Immature natural killer cell (primary cell): ENCODE measurements around the gene SLC38A4. TPM values are rescaled to one million over a fixed set of nuclear protein-coding genes. Genes with fewer than 3 reads are reported as not detected.

ENCODE experiments used
- DNase-seq, 3 donors: peaks; one replicate each; pipeline ENCODE4 v3.0.0; 2022; ENCODE audit warnings: mixed read lengths in 1 of 3
- H3K27ac Mint-ChIP-seq, 6 donors: one replicate each; pipeline ENCODE4 v1.8.0; 2020; ENCODE audit warnings: mixed read lengths in 6 of 6, mild to moderate bottlenecking in 5 of 6, inconsistent platforms in 4 of 6, moderate library complexity in 3 of 6
- H3K27me3 Mint-ChIP-seq, 3 donors: one replicate each; pipeline ENCODE4 v1.8.0; 2020 to 2021; ENCODE audit warnings: low read depth in 3 of 3, mild to moderate bottlenecking in 3 of 3, mixed read lengths in 3 of 3, moderate library complexity in 3 of 3, inconsistent platforms in 1 of 3
- H3K36me3 Mint-ChIP-seq, 3 donors: one replicate each; pipeline ENCODE4 v1.8.0; 2020; ENCODE audit warnings: mixed read lengths in 3 of 3, inconsistent platforms in 2 of 3, mild to moderate bottlenecking in 2 of 3
- H3K4me1 Mint-ChIP-seq, 2 donors: one replicate each; pipeline ENCODE4 v1.8.0; 2020; ENCODE audit warnings: inconsistent platforms in 2 of 2, mild to moderate bottlenecking in 2 of 2, mixed read lengths in 2 of 2, moderate library complexity in 1 of 2
- H3K4me3 Mint-ChIP-seq, 5 donors: one replicate each; pipeline ENCODE4 v1.8.0; 2020; ENCODE audit warnings: mild to moderate bottlenecking in 5 of 5, mixed read lengths in 5 of 5, inconsistent platforms in 3 of 5, moderate library complexity in 3 of 5
- H3K9me3 Mint-ChIP-seq, 6 donors: one replicate each; pipeline ENCODE4 v1.8.0; 2020; ENCODE audit warnings: mild to moderate bottlenecking in 6 of 6, mixed read lengths in 6 of 6, inconsistent platforms in 4 of 6, moderate library complexity in 3 of 6
- polyA plus RNA-seq, 3 donors: library from polyadenylated mRNA; unstranded; fragments of 300-500 nt; fragmentation: Illumina TruSeq; gene quantifications; one replicate each; pipeline ENCODE4 v1.2.3, GENCODE V29; 2021

SLC38A4 gene
- polyA plus RNA-seq, 3 donors from 2014 or later: not detected

DNA sequence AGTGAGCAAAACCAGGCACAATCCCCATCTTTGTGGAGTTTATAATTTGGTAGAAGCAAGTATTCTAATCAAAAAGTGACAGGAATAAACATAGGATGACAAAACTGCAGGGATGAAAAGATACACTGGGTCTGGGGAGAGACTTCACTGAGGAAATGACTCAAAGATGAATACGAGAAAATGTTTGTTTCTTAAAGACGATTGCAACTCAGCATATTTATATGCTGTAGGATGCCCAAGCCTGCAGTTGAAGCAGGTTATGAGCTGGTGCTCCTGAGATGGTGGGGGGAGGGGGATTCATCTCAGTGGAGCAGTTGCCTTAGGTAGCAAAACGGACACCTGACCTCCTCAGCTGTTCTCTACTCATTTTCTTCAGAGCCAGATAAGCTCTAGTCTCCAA is 13.4 kb upstream of the SLC38A4 start:
- no peak for DNase-seq
- no peak overlapping the region for H3K27ac Mint-ChIP-seq
- no peaks in the 10 kb centered on the region for H3K4me1 Mint-ChIP-seq
- H3K4me3 Mint-ChIP-seq: no peak overlapping the region
- H3K9me3 Mint-ChIP-seq: peaks cover 0 to 1% (median 0%) of the 10 kb centered on the region in 6 donors
- H3K36me3 Mint-ChIP-seq: no peaks in the 10 kb centered on the region
- H3K27me3 Mint-ChIP-seq: peaks cover 2 to 11% (median 5%) of the 10 kb centered on the region in 3 donors

GRCh38 chr12:46835785-46836184 is 10.0 kb upstream of the SLC38A4 start:
- H3K27me3 Mint-ChIP-seq: peaks cover 16 to 25% (median 17%) of the 10 kb centered on the region in 3 donors
- no peaks in the 10 kb centered on the region for H3K36me3 Mint-ChIP-seq
- DNase-seq: no peak
- H3K4me1 Mint-ChIP-seq: peaks cover 7 to 8% of the 10 kb centered on the region in 2 donors
- H3K27ac Mint-ChIP-seq: no peak overlapping the region
- H3K9me3 Mint-ChIP-seq: peaks cover 0 to 3% (median 0%) of the 10 kb centered on the region in 6 donors
- no peak overlapping the region for H3K4me3 Mint-ChIP-seq

GRCh38 chr12:46832130-46832704 is 6.4 kb upstream of the SLC38A4 start:
- H3K36me3 Mint-ChIP-seq: no peaks in the 10 kb centered on the region
- H3K27me3 Mint-ChIP-seq: peaks cover 25 to 35% (median 27%) of the 10 kb centered on the region in 3 donors
- H3K4me1 Mint-ChIP-seq: peaks cover 8% of the 10 kb centered on the region in 2 donors
- H3K9me3 Mint-ChIP-seq: peaks cover 0 to 1% (median 0%) of the 10 kb centered on the region in 6 donors
- no peak overlapping the region for H3K27ac Mint-ChIP-seq
- no peak overlapping the region for H3K4me3 Mint-ChIP-seq
- no peak for DNase-seq

DNA sequence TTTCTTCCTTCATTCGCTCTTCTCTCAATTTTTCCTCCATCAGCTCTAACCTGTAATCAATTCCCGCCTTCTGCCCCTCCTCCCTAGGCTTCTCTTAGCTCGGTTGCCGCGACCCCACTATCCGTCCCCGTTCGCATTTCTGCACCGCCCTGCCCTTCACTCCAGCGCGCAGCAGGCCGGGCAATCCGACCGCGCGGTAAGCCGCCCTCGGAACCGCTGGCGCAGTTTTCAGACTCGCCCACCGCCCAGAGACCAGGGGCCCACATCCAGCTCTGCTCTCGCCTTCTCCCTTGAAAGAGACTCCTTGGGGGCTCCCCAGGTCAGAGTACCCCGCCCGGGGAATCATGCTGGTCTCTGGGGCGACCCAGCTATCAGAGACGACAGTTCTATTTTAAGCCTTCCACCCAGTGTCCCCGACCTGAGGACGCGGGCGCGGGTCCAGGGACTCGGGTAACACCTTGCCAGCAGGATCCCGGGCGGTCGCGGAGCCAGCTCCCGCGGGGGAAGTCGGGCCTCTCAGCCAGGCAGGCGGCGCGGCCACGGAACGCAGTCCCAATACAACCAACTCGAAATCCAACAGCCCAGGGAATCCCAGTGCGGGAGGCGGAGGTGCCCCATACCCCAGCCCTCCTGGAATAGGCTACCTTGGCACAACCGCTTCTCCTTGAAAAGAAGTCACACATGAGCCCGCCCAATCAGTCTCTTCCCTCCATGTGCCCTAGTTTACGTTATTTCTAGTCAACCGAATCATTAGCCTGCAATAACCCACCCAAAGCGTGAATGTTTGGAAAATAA is 5.7 kb upstream of the SLC38A4 start:
- Mint-ChIP-seq H3K9me3 (peaks cover 0 to 1% (median 0%) of the 10 kb centered on the region in 6 donors), H3K27me3 (peaks cover 25 to 34% (median 26%) of the 10 kb centered on the region in 3 donors), H3K36me3 (no peaks in the 10 kb centered on the region), H3K4me3 (peak overlapping the region in 2 of 5 donors; percentile 13 to 25), H3K4me1 (peaks cover 8% of the 10 kb centered on the region in 2 donors), H3K27ac (no peak overlapping the region)
- no peak for DNase-seq

- H3K27ac Mint-ChIP-seq: no peak overlapping the region
- no peaks in the 10 kb centered on the region for H3K36me3 Mint-ChIP-seq
- peaks cover 0 to 1% (median 0%) of the 10 kb centered on the region in 6 donors for H3K9me3 Mint-ChIP-seq
- H3K4me1 Mint-ChIP-seq: peaks cover 8% of the 10 kb centered on the region in 2 donors
- H3K27me3 Mint-ChIP-seq: peaks cover 25 to 30% (median 26%) of the 10 kb centered on the region in 3 donors
- H3K4me3 Mint-ChIP-seq: peak overlapping the region in 2 of 5 donors; percentile 13 to 25
- no peak for DNase-seq
Observed at GRCh38 chr12:46830731-46831334, 5.0 kb upstream of the SLC38A4 start.

- Mint-ChIP-seq H3K9me3 (peaks cover 0 to 5% (median 0%) of the 10 kb centered on the region in 6 donors), H3K36me3 (peaks cover 0 to 3% (median 0%) of the 10 kb centered on the region in 3 donors), H3K27ac (no peak overlapping the region), H3K4me3 (no peak overlapping the region), H3K27me3 (peaks cover 5 to 10% (median 8%) of the 10 kb centered on the region in 3 donors), H3K4me1 (no peaks in the 10 kb centered on the region)
- DNase-seq: no peak
Observed at GRCh38 chr12:46824709-46825108, 1.1 kb downstream of the SLC38A4 start.

- H3K4me1 Mint-ChIP-seq: no peaks in the 10 kb centered on the region
- no peak overlapping the region for H3K4me3 Mint-ChIP-seq
- H3K36me3 Mint-ChIP-seq: no peaks in the 10 kb centered on the region
Observed at GRCh38 chr12:46818642-46819041, 7.2 kb downstream of the SLC38A4 start.

DNA sequence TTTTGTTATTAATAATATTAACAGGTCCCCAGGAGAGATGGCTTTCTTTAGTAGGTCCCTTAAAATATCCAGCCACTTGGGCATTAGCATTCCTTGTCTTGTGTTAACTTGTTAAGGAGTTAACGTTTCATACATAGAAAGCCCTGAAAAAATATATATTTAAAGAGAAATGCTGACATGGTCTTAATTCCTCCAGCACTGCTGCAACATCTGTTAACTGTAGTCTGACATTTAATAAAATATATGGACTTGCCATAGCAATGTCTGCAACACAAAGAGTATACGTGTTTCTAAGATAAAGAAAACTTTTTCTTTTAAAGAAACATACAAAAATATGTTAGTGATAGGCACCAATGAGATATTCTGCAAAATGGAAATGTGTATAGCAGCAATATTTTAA is 10.0 kb downstream of the SLC38A4 start:
- Mint-ChIP-seq H3K27ac (no peak overlapping the region), H3K27me3 (peaks cover 0 to 5% (median 4%) of the 10 kb centered on the region in 3 donors), H3K4me1 (peaks cover 5 to 7% of the 10 kb centered on the region in 2 donors), H3K4me3 (no peak overlapping the region), H3K36me3 (no peaks in the 10 kb centered on the region), H3K9me3 (no peaks in the 10 kb centered on the region)
- DNase-seq: no peak

More at GRCh38 chr12:46818642-46819041, 7.2 kb downstream of the SLC38A4 start:
- DNase-seq: no peak
- peaks cover 0 to 3% (median 2%) of the 10 kb centered on the region in 3 donors for H3K27me3 Mint-ChIP-seq
- H3K27ac Mint-ChIP-seq: no peak overlapping the region
- peaks cover 0 to 5% (median 0%) of the 10 kb centered on the region in 6 donors for H3K9me3 Mint-ChIP-seq

DNA sequence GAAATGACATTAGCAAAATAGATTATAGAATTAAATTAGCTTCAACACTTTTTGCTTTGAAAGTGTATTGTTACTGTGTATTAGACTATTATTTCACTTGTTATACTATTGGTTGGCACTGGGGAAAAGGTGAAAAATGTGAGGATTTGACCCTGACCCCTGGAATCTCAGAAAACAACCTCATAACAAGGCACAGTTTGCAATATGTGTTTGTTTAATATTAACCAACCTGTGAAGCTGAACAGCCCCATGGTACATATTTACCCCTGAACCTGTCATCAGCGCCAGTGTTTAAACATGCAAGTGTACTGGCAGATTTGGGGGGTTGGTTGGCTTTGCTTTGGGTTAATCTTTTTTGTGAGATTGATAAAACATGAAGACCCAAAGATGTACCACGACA is 11.7 kb downstream of the SLC38A4 start:
- Mint-ChIP-seq H3K9me3 (no peaks in the 10 kb centered on the region), H3K4me1 (peaks cover 5 to 9% of the 10 kb centered on the region in 2 donors), H3K36me3 (no peaks in the 10 kb centered on the region), H3K27me3 (peaks cover 0 to 5% (median 4%) of the 10 kb centered on the region in 3 donors), H3K27ac (no peak overlapping the region), H3K4me3 (no peak overlapping the region)
- DNase-seq: no peak

DNA sequence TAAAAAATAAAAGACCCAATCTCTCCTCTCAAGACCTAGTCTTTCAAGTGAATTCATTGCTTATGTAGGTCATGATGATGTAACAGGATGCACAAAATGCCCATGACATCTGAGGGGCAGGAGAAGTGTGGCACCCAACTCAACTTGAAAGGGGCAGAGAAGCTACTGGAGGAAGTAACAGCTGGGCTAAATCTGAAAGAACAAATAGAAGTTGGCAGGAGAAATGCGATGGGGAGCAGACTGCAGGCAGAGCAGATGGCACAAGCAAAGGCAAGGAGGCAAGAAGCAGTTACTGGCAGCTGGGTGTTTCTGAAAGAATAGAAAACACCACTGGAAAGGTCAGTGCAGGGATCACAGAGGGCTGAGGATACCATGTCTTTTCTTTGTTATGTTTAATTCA is 14.6 kb downstream of the SLC38A4 start:
- DNase-seq: no peak
- Mint-ChIP-seq H3K9me3 (no peaks in the 10 kb centered on the region), H3K27ac (no peak overlapping the region), H3K27me3 (peaks cover 0 to 5% (median 4%) of the 10 kb centered on the region in 3 donors), H3K4me3 (no peak overlapping the region), H3K36me3 (no peaks in the 10 kb centered on the region), H3K4me1 (peaks cover 5 to 9% of the 10 kb centered on the region in 2 donors)

DNA sequence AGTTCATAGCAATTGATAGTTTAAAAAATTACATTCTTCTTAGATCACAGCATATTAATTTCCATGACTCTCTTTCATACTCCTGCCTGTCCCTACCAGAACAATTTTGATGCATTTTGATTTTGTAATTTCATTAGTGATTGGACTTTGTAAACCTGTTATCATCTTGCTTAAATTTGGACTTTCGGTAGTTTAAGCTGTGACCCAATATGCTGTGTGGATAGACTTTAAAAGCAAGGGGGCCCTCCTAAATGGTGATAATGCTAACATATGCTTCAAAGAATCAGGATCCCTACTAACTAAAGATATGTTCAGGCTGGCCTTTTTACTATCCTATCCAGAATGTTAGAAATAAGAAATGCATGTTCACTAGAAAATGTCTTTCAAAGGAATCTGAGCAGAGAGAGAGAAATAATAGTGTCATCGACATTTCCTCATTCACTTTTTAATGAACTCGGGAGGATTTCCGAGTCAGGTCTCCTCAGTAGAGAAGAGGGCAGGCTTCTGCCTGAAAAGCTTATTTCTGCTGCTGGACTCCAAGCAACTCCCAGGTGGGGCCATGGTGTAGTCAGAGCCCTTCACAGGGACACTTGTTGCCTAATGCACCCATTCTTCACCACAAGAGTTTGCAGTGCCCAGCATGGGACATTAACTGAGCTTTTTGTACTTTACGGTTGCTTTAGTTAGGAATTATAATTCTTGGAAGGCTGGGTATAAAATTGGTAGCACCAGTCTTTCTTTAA is 16.7 kb downstream of the SLC38A4 start:
- Mint-ChIP-seq H3K27me3 (peaks cover 2 to 10% (median 3%) of the 10 kb centered on the region in 3 donors), H3K4me3 (no peak overlapping the region), H3K27ac (no peak overlapping the region), H3K4me1 (peaks cover 5 to 9% of the 10 kb centered on the region in 2 donors), H3K36me3 (no peaks in the 10 kb centered on the region), H3K9me3 (no peaks in the 10 kb centered on the region)
- DNase-seq: no peak

DNA sequence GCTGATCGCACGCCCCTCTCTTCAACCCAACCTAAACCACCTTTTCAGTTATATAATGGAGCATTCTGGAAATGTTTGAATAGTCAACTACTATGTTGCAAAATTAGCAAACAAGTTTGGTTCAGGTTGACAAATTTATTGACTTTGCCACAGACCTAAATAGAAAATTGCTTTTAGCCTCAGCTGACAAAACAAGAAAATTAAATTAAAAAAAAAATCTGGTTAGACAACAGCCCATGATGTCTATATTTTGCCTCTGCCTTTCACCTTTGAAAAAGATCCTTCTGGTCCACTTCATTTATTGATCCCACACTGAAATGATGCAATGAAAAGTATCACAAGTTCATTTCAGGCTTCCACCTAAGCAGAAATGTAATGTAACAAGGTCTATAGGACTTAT is 17.5 kb downstream of the SLC38A4 start:
- no peak overlapping the region for H3K27ac Mint-ChIP-seq
- H3K36me3 Mint-ChIP-seq: no peaks in the 10 kb centered on the region
- H3K9me3 Mint-ChIP-seq: no peaks in the 10 kb centered on the region
- H3K27me3 Mint-ChIP-seq: peaks cover 2 to 10% (median 3%) of the 10 kb centered on the region in 3 donors
- peaks cover 5 to 9% of the 10 kb centered on the region in 2 donors for H3K4me1 Mint-ChIP-seq
- DNase-seq: no peak
- no peak overlapping the region for H3K4me3 Mint-ChIP-seq

GRCh38 chr12:46804054-46804453 is 21.7 kb downstream of the SLC38A4 start:
- Mint-ChIP-seq H3K36me3 (peaks cover 0 to 4% (median 0%) of the 10 kb centered on the region in 3 donors), H3K4me3 (no peak overlapping the region), H3K9me3 (no peaks in the 10 kb centered on the region), H3K27me3 (peaks cover 0 to 9% (median 3%) of the 10 kb centered on the region in 3 donors), H3K27ac (no peak overlapping the region), H3K4me1 (no peaks in the 10 kb centered on the region)
- no peak for DNase-seq
